GM19351 (cell line): ENCODE measurements around the gene AHI1.

Source experiments
- ATAC-seq: cut with Tn5 transposase; IDR thresholded peaks from one replicate; pipeline ENCODE4 v1.9.1; 2021; ENCODE audit warnings: mild to moderate bottlenecking, moderate library complexity; ENCODE audit not compliant: unreplicated experiment

The AHI1 gene

GRCh38 chr6:135497412-135498184 lies at the start of gene AHI1:
Gene AHI1 (minus strand): TSS chr6:135497740. CDS start chr6:135492237, 5,503 bp downstream.
- ATAC-seq, result peak; percentile 91

GRCh38 chr6:135546680-135547418 lies 49.3 kb upstream of the AHI1 start:
- no peak for ATAC-seq

- no peak for ATAC-seq
These were observed 48.7 kb upstream of the AHI1 start for GRCh38 chr6:135546206-135546605.

- ATAC-seq, result no peak
These were observed 42.8 kb upstream of the AHI1 start for GRCh38 chr6:135540207-135540840.

- ATAC-seq, result no peak
These were observed 40.3 kb upstream of the AHI1 start for GRCh38 chr6:135537741-135538301.

GRCh38 chr6:135535989-135536414 lies 38.5 kb upstream of the AHI1 start:
- peak; percentile 48 for ATAC-seq

GRCh38 chr6:135534773-135535380 lies 37.3 kb upstream of the AHI1 start:
- ATAC-seq, result no peak

- ATAC-seq, result no peak
These were observed 35.0 kb upstream of the AHI1 start for GRCh38 chr6:135532559-135532958.

- no peak for ATAC-seq
These were observed 34.5 kb upstream of the AHI1 start for GRCh38 chr6:135531954-135532490.

- ATAC-seq, result no peak
These were observed 32.6 kb upstream of the AHI1 start for GRCh38 chr6:135530113-135530512.

GRCh38 chr6:135527960-135528249 lies 30.4 kb upstream of the AHI1 start:
- ATAC-seq, result no peak

- no peak for ATAC-seq
These were observed 29.8 kb upstream of the AHI1 start for GRCh38 chr6:135527116-135527959.

- no peak for ATAC-seq
These were observed 28.1 kb upstream of the AHI1 start for GRCh38 chr6:135525594-135525993.

- no peak for ATAC-seq
These were observed 25.6 kb upstream of the AHI1 start for GRCh38 chr6:135522965-135523692.

GRCh38 chr6:135521431-135521830 lies 23.9 kb upstream of the AHI1 start:
- ATAC-seq, result no peak

- no peak for ATAC-seq
These were observed 23.2 kb upstream of the AHI1 start for GRCh38 chr6:135520781-135521180.

- ATAC-seq, result no peak
These were observed 21.8 kb upstream of the AHI1 start for GRCh38 chr6:135519348-135519747.

GRCh38 chr6:135517527-135517926 lies 20.0 kb upstream of the AHI1 start:
- no peak for ATAC-seq

- no peak for ATAC-seq
These were observed 17.2 kb upstream of the AHI1 start for GRCh38 chr6:135514706-135515105.
